ENCODE results near the gene RBP3.
"Not testable (repeated sequence)": the region's sequence is repeated elsewhere in the genome, so short reads cannot be mapped to it uniquely, and the experiment has no call there.

RBP3 gene

GRCh38 chr10:47376522-47377220 lies 28.5 kb downstream of the RBP3 start:
- DNase-seq, result no peak

GRCh38 chr10:47378183-47378510 lies 30.0 kb downstream of the RBP3 start:
- DNase-seq, result no peak

- DNase-seq, result no peak
Measured at GRCh38 chr10:47378606-47379444, 30.7 kb downstream of the RBP3 start.

GRCh38 chr10:47379445-47379785 lies 31.3 kb downstream of the RBP3 start:
- DNase-seq, result no peak

DNA sequence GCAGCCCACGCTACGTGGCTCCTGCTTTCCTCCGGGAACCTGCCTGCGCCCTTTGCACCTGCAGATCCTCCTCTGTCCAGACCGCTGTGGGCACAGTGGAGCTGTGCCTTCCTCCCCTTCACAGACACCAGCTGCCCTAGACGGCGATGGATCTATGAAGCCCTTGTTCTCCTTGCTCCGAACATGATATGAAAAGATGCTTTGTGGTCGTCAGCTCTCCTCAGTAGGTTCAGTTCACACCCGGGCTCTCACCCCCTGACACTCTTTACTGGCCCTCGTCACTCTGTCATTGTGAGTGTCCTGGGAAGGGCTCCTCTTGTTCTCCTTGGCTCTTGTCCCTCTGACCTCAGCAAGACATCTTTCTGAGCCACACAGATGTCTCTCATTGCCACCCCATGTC lies 31.7 kb downstream of the RBP3 start:
- DNase-seq, result no peak

- DNase-seq, result no peak
Measured at GRCh38 chr10:47380341-47381102, 32.4 kb downstream of the RBP3 start.

GRCh38 chr10:47381103-47381395 lies 32.9 kb downstream of the RBP3 start:
- DNase-seq, result peak; percentile 65

DNA sequence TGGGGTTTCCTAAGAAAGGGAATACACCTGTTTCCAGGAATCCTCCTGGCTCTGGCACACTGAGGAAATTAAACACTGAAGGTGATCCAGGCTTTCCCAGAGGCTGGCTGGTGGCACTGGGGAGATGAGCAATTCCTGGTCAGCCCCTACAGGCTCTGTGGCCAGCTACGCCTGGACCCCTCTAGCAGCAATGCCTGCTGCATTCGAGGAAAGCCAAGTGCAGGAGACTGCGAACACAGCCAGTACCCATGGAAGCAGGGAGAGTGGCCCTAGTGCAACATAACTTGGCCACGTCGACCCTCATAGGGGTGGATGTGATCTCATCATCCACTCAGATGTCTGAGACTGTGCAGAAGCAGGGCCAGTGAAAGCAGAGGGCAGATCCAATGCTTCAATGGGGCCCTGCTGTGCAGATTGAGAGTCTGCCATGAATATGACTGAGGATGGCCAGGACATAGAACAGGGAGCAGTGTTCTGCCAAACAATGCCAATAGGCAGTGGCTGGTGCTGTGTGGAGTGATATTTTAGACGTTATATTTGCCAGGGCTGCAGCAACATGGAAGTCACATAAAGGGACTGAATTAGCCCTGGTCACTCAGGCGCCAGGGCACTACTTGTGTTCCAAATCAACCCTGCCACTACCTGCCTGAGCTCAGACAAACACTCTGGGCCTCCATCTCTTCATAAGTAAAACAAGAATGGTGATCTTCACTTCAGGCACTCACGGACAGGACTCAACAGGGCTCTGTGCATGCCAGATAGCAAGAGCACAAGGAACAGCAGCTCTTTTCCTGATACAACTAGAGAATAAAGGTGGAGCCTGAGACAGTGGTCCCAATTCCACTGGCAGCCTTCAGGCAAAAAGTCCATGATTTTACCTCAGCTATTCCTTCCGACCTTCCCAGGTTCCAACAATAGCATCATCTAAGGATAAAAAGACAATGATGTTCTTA lies 33.5 kb downstream of the RBP3 start:
- no peak for DNase-seq

GRCh38 chr10:47383261-47384147 lies 35.3 kb downstream of the RBP3 start:
- no peak for DNase-seq

DNA sequence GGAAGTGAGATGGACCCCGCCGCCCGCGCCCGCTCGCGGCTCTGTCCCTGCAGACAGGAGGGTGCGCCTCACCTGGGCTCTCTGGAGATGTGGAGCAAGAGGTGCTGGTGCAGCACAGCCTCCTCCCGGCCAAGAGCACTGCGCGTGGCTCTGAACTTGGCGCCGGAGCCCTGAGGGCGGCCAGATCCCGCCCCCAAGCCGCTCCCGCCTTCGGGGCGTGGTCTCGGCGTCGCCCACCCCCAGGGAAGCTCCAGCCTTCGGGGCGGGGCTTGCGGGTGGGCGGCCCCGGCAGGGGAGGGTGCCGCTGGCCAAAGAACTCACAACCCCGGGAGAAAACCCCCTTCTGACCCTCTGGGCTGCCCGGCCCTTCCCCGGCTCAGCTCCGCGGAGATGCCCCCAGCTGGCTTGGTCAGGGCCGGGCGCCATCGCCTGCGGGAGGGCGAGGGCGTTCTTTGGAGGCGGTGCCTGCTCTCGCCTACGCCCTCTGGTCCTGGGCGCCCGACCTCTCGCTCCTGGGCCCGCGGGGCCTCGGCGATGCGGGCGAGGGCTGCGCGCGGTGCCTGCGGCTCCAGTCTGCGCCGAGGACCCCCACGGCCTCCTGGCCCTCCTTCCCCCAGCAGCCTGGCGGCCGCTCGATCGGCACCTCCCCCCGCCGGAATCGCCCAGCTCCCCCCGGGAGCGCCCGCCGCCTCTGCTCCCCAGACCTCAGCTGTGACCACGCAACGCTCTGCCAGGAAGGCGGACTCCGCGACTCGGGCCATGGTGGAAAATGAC lies 36.2 kb downstream of the RBP3 start, which contains the start of gene ZNF488:
Gene ZNF488 (minus strand): TSS at position 146 of the 774 bp plus-strand sequence. CDS start 15,464 bp downstream, outside the sequence.
- DNase-seq, result peak; percentile 90

- DNase-seq, result not testable (repeated sequence)
Measured at GRCh38 chr10:47386104-47386503, 37.9 kb downstream of the RBP3 start.

DNA sequence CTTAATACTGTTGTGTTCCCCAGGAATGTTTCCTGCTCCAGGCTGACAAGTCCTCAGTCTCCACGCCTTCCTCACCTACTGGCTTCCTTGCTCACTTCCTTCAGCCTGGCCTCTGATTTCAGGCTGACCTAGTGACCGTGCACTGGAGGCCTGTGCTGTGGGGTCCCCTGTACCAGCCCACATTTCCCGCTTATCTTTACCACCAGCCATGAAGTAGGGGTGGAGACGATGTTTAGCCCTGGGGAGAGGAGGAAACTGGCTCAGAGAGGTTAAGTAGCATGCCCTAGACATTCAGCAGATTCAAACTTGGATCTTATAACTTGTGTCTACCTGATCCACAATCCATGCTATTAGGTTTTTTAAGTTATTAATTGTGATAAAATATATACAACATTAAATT lies 40.7 kb downstream of the RBP3 start:
- DNase-seq, result no peak

DNA sequence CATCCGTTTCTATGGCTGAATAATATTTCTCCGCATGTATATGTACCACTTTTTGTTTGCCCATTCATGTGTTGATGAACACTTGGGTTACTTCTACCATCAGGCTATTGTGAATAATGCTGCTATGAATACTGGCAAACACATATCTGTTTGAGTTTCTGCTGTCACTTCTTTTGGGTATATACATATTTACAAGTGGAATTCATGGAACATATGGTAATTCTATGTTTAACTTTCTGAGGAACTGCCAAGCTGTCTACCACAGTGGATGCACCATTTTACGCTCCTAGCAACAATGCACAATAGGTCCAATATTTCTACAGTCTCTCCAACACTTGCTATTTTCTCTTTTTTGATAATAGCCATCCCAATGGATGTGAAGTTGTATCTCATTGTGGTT lies 41.5 kb downstream of the RBP3 start:
- no peak for DNase-seq

DNA sequence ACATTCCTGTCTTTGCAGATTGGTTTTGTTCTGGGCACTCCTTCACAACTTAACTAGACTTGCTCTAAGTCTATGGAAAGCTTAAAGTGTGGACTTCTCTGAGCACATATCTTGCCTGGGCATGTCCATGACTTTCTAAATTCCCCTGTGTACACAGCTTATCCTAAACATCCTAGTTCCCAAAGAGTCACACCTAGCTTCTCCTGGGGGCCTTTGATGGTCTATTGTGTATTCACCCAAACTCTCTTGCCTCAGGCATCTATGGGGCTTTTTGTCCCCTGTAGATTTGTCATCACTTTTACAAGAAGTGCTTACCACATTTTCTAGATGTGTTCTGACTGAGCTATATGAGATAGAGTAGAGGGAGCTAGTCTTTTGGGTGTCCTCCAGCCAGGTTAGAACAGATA lies 48.2 kb downstream of the RBP3 start:
- DNase-seq, result no peak

- no peak for DNase-seq
Measured at GRCh38 chr10:47397256-47397655, 49.1 kb downstream of the RBP3 start.

GRCh38 chr10:47400251-47400650 lies 52.1 kb downstream of the RBP3 start:
- no peak for DNase-seq

DNA sequence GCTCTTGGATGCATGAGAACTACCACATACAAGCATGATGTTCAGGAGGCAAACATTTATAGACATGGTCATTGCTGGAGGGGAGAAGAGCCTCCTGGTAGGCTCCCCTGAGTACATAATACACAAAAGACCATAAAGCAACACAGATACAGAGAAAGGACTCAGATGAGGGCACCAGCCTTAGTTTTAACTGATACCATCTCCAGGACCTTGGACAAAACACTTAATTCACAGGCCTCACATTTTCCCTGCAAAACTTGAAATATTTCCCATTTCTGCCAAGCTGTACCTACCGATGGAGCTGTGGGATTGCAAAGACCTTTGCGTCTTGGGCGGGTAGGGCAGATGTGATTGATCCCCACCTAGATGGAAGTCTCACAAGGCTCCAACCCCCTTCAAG lies 52.6 kb downstream of the RBP3 start:
- no peak for DNase-seq

- DNase-seq, result no peak
Measured at GRCh38 chr10:47401210-47401609, 53.0 kb downstream of the RBP3 start.

- no peak for DNase-seq
Measured at GRCh38 chr10:47401874-47402640, 53.9 kb downstream of the RBP3 start.
